Fibroblast of mammary gland (primary cell): Measurements from ENCODE around the gene SCT.

Experiments used
- DNase-seq: peaks from one replicate; pipeline ENCODE4 v3.0.0-alpha.2; 2010; ENCODE audit warnings: low read depth
- H3K4me3 ChIP-seq: 2 replicates; pipeline ENCODE4 v1.5.1; 2011; ENCODE audit warnings: low read depth, mild to moderate bottlenecking, low read length, moderate library complexity; ENCODE audit not compliant: control insufficient read depth
- TF ChIP-seq, protein P1 (sequence below): conservative IDR thresholded peaks from 2 replicates; pipeline ENCODE4 v1.5.1; 2011; ENCODE audit warnings: low read depth, low read length, inconsistent platforms; ENCODE audit not compliant: control insufficient read depth, insufficient read depth

Gene SCT

DNA sequence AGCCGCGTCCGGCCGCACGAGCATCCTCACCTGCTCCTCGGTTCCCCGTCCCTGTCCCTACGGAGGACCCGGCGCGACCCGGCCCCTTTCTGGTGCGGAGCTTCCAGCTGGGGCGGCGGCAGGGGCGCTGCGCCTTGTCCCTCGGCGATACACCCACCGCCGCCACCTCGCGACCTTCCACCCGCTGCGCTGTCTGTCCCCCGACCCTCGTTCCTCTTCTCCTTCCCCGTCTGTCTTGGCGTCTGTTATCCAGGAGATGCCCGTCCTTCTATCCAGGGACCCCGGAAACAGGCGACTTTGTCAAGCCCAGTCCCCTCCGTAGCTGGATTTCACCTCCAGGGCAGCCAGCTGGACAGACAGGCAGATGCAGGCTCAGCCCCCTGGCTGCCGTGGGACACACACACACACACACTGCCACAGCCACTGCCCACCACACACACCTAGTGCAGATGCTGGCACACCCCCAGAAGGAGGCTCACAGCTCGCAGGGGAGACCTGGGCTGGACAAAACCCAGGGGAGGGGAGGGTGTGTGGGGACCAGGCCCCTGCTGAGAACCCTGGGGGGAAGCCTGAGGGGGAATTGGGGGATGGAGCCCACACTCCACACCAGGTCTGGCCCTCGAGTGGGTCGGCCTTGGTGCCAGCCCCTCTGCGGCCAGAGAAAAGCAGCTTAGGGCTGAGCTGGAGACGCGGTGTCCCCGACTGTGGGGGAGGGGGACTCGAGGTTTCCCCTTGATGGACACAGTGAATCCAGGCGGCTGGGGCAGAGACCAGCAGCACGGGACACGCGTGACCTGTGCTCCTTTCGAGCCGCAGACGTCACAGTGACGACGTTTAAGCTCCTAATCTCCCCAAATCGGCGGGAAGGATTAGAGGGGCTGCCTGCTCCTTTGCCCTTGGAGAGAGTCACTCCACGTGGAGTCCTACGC, 10.9 kb upstream of the SCT start:
- no peak overlapping the region for H3K4me3 ChIP-seq
- no peak for DNase-seq
- TF ChIP-seq, protein P1, sequence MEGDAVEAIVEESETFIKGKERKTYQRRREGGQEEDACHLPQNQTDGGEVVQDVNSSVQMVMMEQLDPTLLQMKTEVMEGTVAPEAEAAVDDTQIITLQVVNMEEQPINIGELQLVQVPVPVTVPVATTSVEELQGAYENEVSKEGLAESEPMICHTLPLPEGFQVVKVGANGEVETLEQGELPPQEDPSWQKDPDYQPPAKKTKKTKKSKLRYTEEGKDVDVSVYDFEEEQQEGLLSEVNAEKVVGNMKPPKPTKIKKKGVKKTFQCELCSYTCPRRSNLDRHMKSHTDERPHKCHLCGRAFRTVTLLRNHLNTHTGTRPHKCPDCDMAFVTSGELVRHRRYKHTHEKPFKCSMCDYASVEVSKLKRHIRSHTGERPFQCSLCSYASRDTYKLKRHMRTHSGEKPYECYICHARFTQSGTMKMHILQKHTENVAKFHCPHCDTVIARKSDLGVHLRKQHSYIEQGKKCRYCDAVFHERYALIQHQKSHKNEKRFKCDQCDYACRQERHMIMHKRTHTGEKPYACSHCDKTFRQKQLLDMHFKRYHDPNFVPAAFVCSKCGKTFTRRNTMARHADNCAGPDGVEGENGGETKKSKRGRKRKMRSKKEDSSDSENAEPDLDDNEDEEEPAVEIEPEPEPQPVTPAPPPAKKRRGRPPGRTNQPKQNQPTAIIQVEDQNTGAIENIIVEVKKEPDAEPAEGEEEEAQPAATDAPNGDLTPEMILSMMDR, result no peak

GRCh38 chr11:637333-637592, 10.3 kb upstream of the SCT start:
- TF ChIP-seq, protein P1, result no peak
- no peak overlapping the region for H3K4me3 ChIP-seq
- no peak for DNase-seq

DNA sequence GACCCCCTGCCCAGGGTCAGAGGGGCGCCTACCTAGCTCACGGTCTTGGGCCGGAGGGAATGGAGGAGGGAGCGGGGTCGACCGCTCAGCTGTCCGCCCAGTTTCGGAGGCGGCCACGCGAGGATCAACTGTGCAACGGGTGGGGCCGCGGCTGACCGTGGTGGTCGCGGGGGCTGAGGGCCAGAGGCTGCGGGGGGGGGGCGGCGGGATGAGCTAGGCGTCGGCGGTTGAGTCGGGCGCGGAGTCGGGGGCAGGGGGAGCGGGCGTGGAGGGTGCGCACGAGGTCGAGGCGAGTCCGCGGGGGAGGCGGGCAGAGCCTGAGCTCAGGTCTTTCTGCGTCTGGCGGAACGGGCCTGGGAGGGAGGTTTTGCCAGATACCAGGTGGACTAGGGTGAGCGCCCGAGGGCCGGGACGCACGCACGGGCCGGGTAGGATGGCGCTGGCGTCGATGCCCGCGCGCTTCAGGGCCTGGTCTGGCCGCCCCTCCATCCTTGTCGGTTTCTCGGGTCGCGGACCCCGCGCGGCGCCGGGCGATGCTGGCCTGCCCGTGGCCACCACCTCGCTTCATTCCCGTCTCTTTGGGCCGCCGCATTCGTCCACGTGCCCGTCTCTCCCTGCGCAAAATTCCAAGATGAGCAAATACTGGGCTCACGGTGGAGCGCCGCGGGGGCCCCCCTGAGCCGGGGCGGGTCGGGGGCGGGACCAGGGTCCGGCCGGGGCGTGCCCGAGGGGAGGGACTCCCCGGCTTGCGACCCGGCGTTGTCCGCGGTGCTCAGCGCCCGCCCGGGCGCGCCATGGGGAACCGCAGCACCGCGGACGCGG, 9.7 kb upstream of the SCT start, which contains the start of gene DRD4:
TSS of gene DRD4 (plus strand) at position 759 of the 822 bp plus-strand sequence. CDS start at position 795, 36 bp downstream.
- no peak for DNase-seq
- H3K4me3 ChIP-seq, result no peak within 1 kb of the TSS
- TF ChIP-seq, protein P1, result no peak

DNA sequence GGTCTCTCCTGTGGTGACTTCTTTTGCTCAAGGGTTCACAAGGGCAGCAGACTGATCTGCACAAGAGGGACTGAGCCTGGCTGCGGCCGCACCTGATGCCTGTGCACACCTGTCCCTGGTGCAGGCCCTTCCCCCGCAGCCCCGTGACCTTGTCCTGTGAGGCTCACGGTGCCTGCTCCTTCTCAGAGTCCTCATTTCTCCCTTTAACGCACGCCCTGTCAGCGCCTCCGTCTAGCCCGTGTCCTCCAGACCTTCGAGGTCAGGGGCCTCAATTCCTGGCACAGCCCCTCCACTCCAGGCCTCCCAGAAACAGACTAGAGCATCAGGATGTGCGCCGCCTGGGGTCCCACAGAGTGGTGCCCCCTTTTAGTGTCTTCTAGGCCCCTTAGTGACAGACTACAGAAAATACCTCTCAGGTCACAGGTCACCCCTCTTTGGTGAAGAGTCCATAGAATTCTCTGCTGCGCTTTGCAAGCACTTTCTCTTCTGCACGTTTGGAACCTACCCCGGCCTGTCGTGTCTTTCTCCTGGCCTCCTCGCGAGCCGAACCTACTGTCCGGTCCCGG, 9.0 kb upstream of the SCT start:
- no peak overlapping the region for H3K4me3 ChIP-seq
- DNase-seq, result no peak
- TF ChIP-seq, protein P1, result no peak

DNA sequence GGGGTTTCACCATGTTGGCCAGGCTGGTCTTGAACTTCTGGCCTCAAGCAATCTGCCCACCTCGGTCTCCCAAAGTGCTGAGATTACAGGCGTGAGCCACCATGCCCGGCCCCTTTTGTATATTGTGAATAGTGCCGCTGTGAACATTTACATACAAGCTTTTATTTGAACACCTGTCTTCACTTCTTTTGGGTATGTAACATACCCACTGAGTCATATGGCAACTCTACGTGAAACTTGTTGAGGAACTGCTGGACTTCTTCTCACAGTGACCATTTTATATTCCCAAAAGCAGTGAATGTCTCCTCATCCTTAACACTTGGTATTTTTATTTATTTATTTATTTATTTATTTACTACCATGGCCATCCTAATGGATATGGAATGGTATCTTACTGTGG, 3.9 kb upstream of the SCT start:
- TF ChIP-seq, protein P1, result no peak
- H3K4me3 ChIP-seq, result no peak overlapping the region
- DNase-seq, result no peak

GRCh38 chr11:629237-629583, 2.2 kb upstream of the SCT start:
- no peak for DNase-seq
- TF ChIP-seq, protein P1, result no peak
- no peak overlapping the region for H3K4me3 ChIP-seq
